Thoracic aorta (tissue), 2 donors: Measurements from ENCODE around the gene BANF1. TPM values are rescaled to one million over a fixed set of nuclear protein-coding genes. Genes with fewer than 3 reads are reported as not detected.

Source experiments
- ATAC-seq: fragments of 150-250 bp; one replicate; pipeline ENCODE4 v1.8.0; 2017; ENCODE audit warnings: low read depth; ENCODE audit not compliant: insufficient number of reproducible peaks, low FRiP score
- DNase-seq: peaks from one replicate; pipeline ENCODE4 v3.0.0-alpha.2; 2020; ENCODE audit warnings: low spot score
- H3K27ac ChIP-seq, 2 donors: fragments of 200-600 bp; sonication (generic); 1 replicate in 1 of 2; 2 replicates in 1 of 2; pipeline ENCODE4 v1.5.1; 2016; ENCODE audit warnings: mild to moderate bottlenecking in 2 of 2, moderate library complexity in 2 of 2
- H3K27me3 ChIP-seq: fragments of 200-600 bp; sonication (generic); replicated peaks from 2 replicates; pipeline ENCODE4 v1.6.0; 2016; ENCODE audit warnings: mild to moderate bottlenecking; ENCODE audit not compliant: insufficient read depth
- H3K36me3 ChIP-seq: fragments of 200-600 bp; sonication (generic); one replicate; pipeline ENCODE4 v1.5.1; 2016
- H3K4me1 ChIP-seq, 2 donors: fragments of 200-600 bp; sonication (generic); 1 replicate in 1 of 2; 2 replicates in 1 of 2; pipeline versions ENCODE4 v1.5.1 to v1.6.0; 2016; ENCODE audit warnings: low read depth in 2 of 2, mild to moderate bottlenecking in 1 of 2; ENCODE audit not compliant: control insufficient read depth in 1 of 2
- H3K4me3 ChIP-seq: fragments of 200-600 bp; sonication (generic); 2 replicates; pipeline ENCODE4 v1.5.1; 2016; ENCODE audit warnings: mild to moderate bottlenecking
- H3K9me3 ChIP-seq: fragments of 200-600 bp; sonication (generic); 2 replicates; pipeline ENCODE4 v1.5.1; 2016
- total RNA-seq, 2 donors: library from RNA; depleted of rRNA; stranded (reverse); fragments of >200 nt; gene quantifications; one replicate each; pipeline versions ENCODE4 v1.1.0 to v1.2.3, GENCODE V29; 2016
- TF ChIP-seq, protein P1 (sequence below): fragments of 200-600 bp; sonication (generic); IDR thresholded peaks from one replicate; pipeline ENCODE4 v1.5.1; 2019; ENCODE audit warnings: antibody characterized with exemption

The BANF1 gene
- total RNA-seq, 2 donors from 2014 or later: 22.2 to 60.0 TPM

DNA sequence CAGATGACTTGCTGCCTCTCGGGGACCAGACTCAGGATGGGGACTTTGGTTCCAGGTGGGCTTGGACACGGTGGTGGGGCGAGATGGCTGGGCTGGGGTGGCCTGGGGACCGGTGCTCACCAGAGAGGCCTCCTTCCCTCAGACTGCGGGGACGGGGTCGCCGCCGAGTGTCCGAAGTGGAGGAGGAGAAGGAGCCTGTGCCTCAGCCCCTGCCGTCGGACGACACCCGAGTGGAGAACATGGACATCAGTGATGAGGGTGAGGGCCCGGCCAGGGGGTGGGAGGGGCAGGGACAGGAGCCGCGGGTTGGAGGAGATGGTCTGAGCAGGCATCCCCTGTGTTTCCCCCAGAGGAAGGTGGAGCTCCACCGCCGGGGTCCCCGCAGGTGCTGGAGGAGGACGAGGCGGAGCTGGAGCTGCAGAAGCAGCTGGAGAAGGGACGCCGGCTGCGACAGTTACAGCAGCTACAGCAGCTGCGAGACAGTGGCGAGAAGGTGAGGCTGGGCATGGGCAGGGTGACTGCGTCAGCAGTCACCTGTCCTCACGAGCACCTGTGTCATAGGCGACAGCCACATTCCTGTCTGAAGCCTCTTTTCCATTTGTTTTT lies 34.9 kb upstream of the BANF1 start:
- Histone ChIP-seq H3K27ac (no peak overlapping the region), H3K9me3 (no peaks in the 10 kb centered on the region), H3K36me3 (peaks cover 66% of the 10 kb centered on the region), H3K4me1 (peaks cover 18 to 19% of the 10 kb centered on the region in 2 donors), H3K4me3 (no peak overlapping the region), H3K27me3 (no peaks in the 10 kb centered on the region)
- TF ChIP-seq, protein P1, sequence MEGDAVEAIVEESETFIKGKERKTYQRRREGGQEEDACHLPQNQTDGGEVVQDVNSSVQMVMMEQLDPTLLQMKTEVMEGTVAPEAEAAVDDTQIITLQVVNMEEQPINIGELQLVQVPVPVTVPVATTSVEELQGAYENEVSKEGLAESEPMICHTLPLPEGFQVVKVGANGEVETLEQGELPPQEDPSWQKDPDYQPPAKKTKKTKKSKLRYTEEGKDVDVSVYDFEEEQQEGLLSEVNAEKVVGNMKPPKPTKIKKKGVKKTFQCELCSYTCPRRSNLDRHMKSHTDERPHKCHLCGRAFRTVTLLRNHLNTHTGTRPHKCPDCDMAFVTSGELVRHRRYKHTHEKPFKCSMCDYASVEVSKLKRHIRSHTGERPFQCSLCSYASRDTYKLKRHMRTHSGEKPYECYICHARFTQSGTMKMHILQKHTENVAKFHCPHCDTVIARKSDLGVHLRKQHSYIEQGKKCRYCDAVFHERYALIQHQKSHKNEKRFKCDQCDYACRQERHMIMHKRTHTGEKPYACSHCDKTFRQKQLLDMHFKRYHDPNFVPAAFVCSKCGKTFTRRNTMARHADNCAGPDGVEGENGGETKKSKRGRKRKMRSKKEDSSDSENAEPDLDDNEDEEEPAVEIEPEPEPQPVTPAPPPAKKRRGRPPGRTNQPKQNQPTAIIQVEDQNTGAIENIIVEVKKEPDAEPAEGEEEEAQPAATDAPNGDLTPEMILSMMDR: no peak
- no peak for DNase-seq
- no peak for ATAC-seq

DNA sequence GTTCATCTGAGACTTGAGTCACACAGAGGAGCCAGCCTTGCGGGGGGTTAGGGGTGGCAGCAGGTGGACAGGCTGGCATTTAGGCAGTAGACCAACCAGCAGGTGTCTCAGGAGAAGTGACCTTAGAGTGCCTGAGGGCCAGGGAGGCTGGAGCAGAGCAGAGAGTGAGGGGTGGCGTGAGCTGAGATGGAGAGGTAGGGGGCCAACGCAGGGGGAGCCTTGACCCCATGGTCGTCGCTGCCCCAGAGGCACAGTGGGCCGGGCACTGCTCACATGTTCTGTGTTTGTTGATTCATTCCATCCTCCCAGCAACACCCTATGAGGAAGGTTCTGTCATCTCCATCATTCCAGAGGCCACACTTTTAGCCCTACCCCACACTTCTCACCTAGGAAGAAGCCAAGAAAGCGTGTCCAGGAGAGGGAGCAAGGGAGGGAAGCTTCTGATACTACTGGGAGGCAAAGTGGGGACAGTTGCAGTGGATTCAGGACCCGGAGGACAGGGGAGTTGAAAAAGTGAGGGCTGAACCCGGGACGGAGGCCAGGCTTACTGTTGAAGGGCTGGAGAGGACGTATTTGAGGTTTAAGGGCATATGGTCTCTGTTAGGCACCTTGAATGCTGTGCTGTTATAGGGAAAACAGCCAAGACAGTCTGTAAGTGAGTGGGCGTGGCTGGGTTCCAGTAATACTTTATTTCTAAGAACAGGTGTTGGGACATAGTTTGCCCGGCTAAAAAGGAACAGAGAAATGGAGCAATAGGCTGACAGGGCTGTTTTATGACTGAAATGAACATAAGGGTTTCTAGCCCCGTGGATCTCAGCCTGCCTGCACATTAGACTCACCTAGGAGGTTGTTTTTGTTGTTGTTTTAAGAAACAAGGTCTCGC lies 33.5 kb upstream of the BANF1 start:
- Histone ChIP-seq H3K27ac (no peak overlapping the region), H3K9me3 (no peaks in the 10 kb centered on the region), H3K36me3 (peaks cover 65% of the 10 kb centered on the region), H3K4me3 (no peak overlapping the region), H3K27me3 (no peaks in the 10 kb centered on the region), H3K4me1 (peaks cover 4 to 5% of the 10 kb centered on the region in 2 donors)
- no peak for ATAC-seq
- TF ChIP-seq, protein P1: no peak
- no peak for DNase-seq

DNA sequence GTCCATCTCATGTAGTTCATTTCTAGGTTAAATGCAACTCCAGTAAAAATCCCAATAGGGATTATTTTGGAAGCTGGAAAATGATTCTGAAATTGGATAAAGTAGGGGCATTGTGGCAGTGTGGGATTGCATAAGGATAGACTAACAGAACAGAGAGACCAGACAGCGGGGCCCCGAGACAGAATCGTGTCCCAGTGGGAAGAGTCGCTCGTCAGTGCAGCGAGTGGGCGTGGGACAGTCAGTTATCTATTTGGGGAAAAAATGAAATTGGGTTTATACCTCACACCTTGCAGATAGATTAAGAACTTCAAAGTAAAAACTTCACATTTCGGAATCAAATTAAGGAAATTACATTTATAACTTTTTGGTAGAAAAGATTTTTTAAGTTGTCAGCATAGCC lies 30.2 kb upstream of the BANF1 start:
- no peaks in the 10 kb centered on the region for H3K27me3 ChIP-seq

DNA sequence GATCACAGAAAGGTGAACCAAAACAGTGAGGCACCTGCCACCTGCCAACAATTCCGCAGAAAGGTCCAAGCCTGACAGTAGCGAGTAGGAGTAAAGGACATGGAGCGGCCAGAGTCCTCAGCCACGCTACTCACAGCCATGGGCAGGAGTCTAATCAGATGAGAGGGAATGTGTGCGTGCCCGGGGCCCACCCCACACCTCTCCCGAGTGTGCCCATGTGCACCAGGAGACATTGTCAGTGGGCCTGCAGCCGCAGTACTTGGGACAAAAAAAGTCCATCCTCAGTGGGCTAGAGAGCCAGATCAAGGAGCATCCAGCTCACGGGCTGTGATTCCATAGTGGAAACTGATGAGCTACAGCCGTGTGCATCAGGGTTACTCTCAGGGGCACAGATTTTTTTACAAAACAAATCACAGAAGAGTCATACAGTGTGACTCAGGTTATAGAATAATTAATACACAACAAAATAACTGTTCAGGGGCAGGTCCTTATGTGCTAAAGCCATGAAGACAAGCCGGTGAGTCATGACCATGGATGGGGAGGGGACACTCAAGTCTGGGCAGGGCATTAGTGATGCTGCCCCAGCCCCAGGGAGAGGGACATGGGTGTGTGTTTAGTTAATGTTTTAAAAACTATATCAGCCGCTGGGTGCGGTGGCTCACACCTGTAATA lies 28.7 kb upstream of the BANF1 start:
- Histone ChIP-seq H3K36me3 (peaks cover 44% of the 10 kb centered on the region), H3K9me3 (no peaks in the 10 kb centered on the region), H3K4me1 (no peaks in the 10 kb centered on the region), H3K27me3 (no peaks in the 10 kb centered on the region), H3K4me3 (no peak overlapping the region), H3K27ac (no peak overlapping the region)
- no peak for ATAC-seq
- DNase-seq: no peak
- TF ChIP-seq, protein P1: no peak

More for the DNA sequence above, 30.2 kb upstream of the BANF1 start:
- TF ChIP-seq, protein P1: no peak
- H3K4me1 ChIP-seq: no peaks in the 10 kb centered on the region
- no peaks in the 10 kb centered on the region for H3K9me3 ChIP-seq
- DNase-seq: no peak
- peaks cover 44% of the 10 kb centered on the region for H3K36me3 ChIP-seq
- ATAC-seq: no peak
- H3K4me3 ChIP-seq: no peak overlapping the region
- H3K27ac ChIP-seq: no peak overlapping the region

DNA sequence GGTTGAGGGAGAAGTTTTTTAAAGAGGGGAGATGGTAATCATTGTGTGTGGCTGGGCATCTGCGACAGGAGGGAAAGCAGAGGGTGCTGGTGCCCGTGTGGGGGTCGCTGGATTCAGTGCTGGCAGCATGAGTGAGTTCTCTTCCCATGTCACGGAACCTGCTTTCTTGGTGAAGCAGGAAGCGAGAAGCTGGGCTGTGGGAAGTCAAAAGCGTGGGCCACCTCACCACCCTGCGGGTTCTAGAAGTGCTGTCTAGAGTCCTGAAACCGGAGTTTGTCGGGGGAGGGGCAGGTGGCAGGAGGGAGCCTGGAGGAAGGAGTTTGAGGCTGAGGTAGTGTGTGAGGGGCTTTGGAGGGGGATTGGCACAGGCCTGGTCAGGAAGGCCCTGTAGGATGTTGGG lies 26.5 kb upstream of the BANF1 start:
- DNase-seq: no peak
- Histone ChIP-seq H3K9me3 (no peaks in the 10 kb centered on the region), H3K27ac (no peak overlapping the region), H3K4me1 (no peaks in the 10 kb centered on the region), H3K27me3 (no peaks in the 10 kb centered on the region), H3K4me3 (no peak overlapping the region), H3K36me3 (peaks cover 35% of the 10 kb centered on the region)
- no peak for ATAC-seq
- TF ChIP-seq, protein P1: no peak
